K562 (cell line): ENCODE data around the gene SYNJ2. TPM values are rescaled to one million over a fixed set of nuclear protein-coding genes. Genes with fewer than 3 reads are reported as not detected.

Experiments used
- C11orf30 ChIP-seq: fragments of 450-650 bp; IDR thresholded peaks from 2 replicates; pipeline ENCODE4 v1.6.1; 2016; ENCODE audit warnings: low read depth, mild to moderate bottlenecking
- FOXM1 ChIP-seq, 2 experiments: fragments of 450-650 bp in 1 of 2; sonication (generic) in 1 of 2; formaldehyde crosslinking in 1 of 2; IDR thresholded peaks; 2 replicates each; pipeline versions ENCODE4 v1.6.1 to v1.9.0; 2017 to 2022; ENCODE audit warnings: low read depth in 2 of 2, mild to moderate bottlenecking in 2 of 2, missing genetic modification reagents in 1 of 2, moderate library complexity in 1 of 2
- LARP7 ChIP-seq: fragments of 450-650 bp; IDR thresholded peaks from 2 replicates; pipeline ENCODE4 v1.6.1; 2016
- MAFG ChIP-seq: fragments of 450-650 bp; conservative IDR thresholded peaks from 2 replicates; pipeline ENCODE4 v1.6.1; 2016; ENCODE audit warnings: missing genetic modification characterization, missing compliant biosample characterization
- NFRKB ChIP-seq: fragments of 450-650 bp; IDR thresholded peaks from 2 replicates; pipeline ENCODE4 v1.6.1; 2016; ENCODE audit warnings: low read depth
- PREB ChIP-seq: sonication (generic); formaldehyde crosslinking; IDR thresholded peaks from 2 replicates; pipeline ENCODE4 v1.8.1; 2023; ENCODE audit warnings: mild to moderate bottlenecking, missing genetic modification reagents
- SIN3A ChIP-seq, 2 experiments: fragments of 150-350 bp in 1 of 2; IDR thresholded peaks; 2 replicates each; pipeline ENCODE4 v1.6.1; 2011 to 2016; ENCODE audit warnings: borderline replicate concordance in 2 of 2, low read depth in 2 of 2, low read length in 2 of 2, mild to moderate bottlenecking in 2 of 2, moderate library complexity in 2 of 2; ENCODE audit not compliant: control insufficient read depth in 1 of 2
- STAG1 ChIP-seq: sonication (generic); formaldehyde crosslinking; IDR thresholded peaks from 2 replicates; pipeline ENCODE4 v1.5.0; 2020; ENCODE audit warnings: missing genetic modification reagents, borderline replicate concordance
- THAP12 ChIP-seq: fragments of 250-450 bp; sonication (Bioruptor Pico); IDR thresholded peaks from 2 replicates; pipeline ENCODE4 v1.9.0; 2021; ENCODE audit warnings: mild to moderate bottlenecking, inconsistent platforms
- ZNF449 ChIP-seq: fragments of 250-450 bp; sonication (Bioruptor Pico); IDR thresholded peaks from 2 replicates; pipeline ENCODE4 v1.8.0; 2022; ENCODE audit warnings: moderate library complexity, mild to moderate bottlenecking, inconsistent platforms
- polyA plus RNA-seq, 8 experiments: library from polyadenylated mRNA; depleted of rRNA in 4 of 8; stranded (reverse) in 5 of 8; unstranded in 3 of 8; fragments of >200 nt; fragmentation: Nextera tagmentation in 2 of 8; fragmentation: Illumina TruSeq in 1 of 8; extraction: Ambion mirVana in 2 of 8; extraction: Trizol in 1 of 8; gene quantifications; 2 replicates each; pipeline versions ENCODE4 v1.2.1 to v1.2.3, GENCODE V29; 2011 to 2014; ENCODE audit warnings: inconsistent platforms in 1 of 8, missing spikeins in 1 of 8
- total RNA-seq, 7 experiments: library from RNA; depleted of rRNA in 6 of 7; stranded (reverse); fragments of >200 nt in 6 of 7; fragmentation: Illumina TruSeq in 2 of 7; extraction: Trizol in 2 of 7; gene quantifications; 2 replicates each; pipeline versions ENCODE4 v1.2.1 to v1.2.3, GENCODE V29; 2011 to 2021; ENCODE audit warnings: low replicate concordance in 1 of 7
- TF ChIP-seq, protein P1 (sequence below): sonication (generic); formaldehyde crosslinking; IDR thresholded peaks from 2 replicates; pipeline ENCODE4 v1.9.0; 2022; ENCODE audit warnings: mild to moderate bottlenecking, missing genetic modification reagents
- TF ChIP-seq, protein P2 (sequence below), 3 experiments: fragments of 200-800 bp in 1 of 3; sonication (Bioruptor generic) in 1 of 3; sonication (generic) in 1 of 3; formaldehyde crosslinking in 1 of 3; IDR thresholded peaks; 2 replicates each; pipeline versions ENCODE4 v1.6.1 to v1.8.0; 2016 to 2022; ENCODE audit warnings: mild to moderate bottlenecking in 2 of 3, missing compliant biosample characterization in 2 of 3, missing genetic modification characterization in 2 of 3, missing genetic modification reagents in 1 of 3
- TF ChIP-seq, protein P3 (sequence below): fragments of 450-650 bp; IDR thresholded peaks from 2 replicates; pipeline ENCODE4 v1.7.1; 2018; ENCODE audit warnings: mild to moderate bottlenecking, low read depth; ENCODE audit not compliant: partially characterized antibody

The SYNJ2 gene
- total and polyA plus RNA-seq, 9 of the 15 experiments (the other 6 are each of a cell fraction or from before 2014, with no cell fraction given) = 3.0 to 27.7 (median 17.8) TPM

GRCh38 chr6:158049055-158050028 is 67.7 kb downstream of the SYNJ2 start (continued):
- no peak for TF ChIP-seq FOXM1 (IDR thresholded peaks at IDR 0.05; ENCODE audit: low read depth)
- no peak for TF ChIP-seq FOXM1 (CRISPR knock-in tag; IDR thresholded peaks at IDR 0.05; ENCODE audit: low read depth)
- TF ChIP-seq NFRKB = no peak
- TF ChIP-seq, protein P1, sequence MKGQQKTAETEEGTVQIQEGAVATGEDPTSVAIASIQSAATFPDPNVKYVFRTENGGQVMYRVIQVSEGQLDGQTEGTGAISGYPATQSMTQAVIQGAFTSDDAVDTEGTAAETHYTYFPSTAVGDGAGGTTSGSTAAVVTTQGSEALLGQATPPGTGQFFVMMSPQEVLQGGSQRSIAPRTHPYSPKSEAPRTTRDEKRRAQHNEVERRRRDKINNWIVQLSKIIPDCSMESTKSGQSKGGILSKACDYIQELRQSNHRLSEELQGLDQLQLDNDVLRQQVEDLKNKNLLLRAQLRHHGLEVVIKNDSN (CRISPR knock-in tag) = 0 out of 2 replicates have a peak, but pooled peaks have one; percentile 39
- no peak for TF ChIP-seq SIN3A (IDR thresholded peaks at IDR 0.05; ENCODE audit: borderline replicate concordance in 2 of 2, control insufficient read depth in 1 of 2, low read depth in 2 of 2, low read length in 2 of 2)
- TF ChIP-seq C11orf30 = no peak
- TF ChIP-seq, protein P2, sequence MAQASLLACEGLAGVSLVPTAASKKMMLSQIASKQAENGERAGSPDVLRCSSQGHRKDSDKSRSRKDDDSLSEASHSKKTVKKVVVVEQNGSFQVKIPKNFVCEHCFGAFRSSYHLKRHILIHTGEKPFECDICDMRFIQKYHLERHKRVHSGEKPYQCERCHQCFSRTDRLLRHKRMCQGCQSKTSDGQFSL (CRISPR knock-in tag; IDR thresholded peaks at IDR 0.05) = no peak
- TF ChIP-seq, protein P2 (tag; IDR thresholded peaks at IDR 0.05) = no peak
- no peak for TF ChIP-seq MAFG (tag)
- TF ChIP-seq ZNF449 (CRISPR knock-in tag) = no peak
- TF ChIP-seq, protein P3, sequence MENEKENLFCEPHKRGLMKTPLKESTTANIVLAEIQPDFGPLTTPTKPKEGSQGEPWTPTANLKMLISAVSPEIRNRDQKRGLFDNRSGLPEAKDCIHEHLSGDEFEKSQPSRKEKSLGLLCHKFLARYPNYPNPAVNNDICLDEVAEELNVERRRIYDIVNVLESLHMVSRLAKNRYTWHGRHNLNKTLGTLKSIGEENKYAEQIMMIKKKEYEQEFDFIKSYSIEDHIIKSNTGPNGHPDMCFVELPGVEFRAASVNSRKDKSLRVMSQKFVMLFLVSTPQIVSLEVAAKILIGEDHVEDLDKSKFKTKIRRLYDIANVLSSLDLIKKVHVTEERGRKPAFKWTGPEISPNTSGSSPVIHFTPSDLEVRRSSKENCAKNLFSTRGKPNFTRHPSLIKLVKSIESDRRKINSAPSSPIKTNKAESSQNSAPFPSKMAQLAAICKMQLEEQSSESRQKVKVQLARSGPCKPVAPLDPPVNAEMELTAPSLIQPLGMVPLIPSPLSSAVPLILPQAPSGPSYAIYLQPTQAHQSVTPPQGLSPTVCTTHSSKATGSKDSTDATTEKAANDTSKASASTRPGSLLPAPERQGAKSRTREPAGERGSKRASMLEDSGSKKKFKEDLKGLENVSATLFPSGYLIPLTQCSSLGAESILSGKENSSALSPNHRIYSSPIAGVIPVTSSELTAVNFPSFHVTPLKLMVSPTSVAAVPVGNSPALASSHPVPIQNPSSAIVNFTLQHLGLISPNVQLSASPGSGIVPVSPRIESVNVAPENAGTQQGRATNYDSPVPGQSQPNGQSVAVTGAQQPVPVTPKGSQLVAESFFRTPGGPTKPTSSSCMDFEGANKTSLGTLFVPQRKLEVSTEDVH = no peak
- no peak for TF ChIP-seq STAG1 (CRISPR knock-in tag)
- no peak for TF ChIP-seq LARP7
- no peak for TF ChIP-seq PREB (CRISPR knock-in tag)
- TF ChIP-seq THAP12 (CRISPR knock-in tag) = 0 out of 2 replicates have a peak, but pooled peaks have one; percentile 33
